HFF-Myc (cell line): Measurements from ENCODE around the gene SPDYE4.

Source experiments
- DNase-seq: peaks from one replicate; pipeline ENCODE4 v3.0.0-alpha.2; 2011; ENCODE audit warnings: low read depth; ENCODE audit errors: extremely low read depth
- H3K4me3 ChIP-seq: replicated peaks from 2 replicates; pipeline ENCODE4 v1.5.1; 2011; ENCODE audit warnings: low read depth, mild to moderate bottlenecking, control low read depth, low read length
- TF ChIP-seq, protein P1 (sequence below): IDR thresholded peaks from 2 replicates; pipeline ENCODE4 v1.5.1; 2012; ENCODE audit warnings: mild to moderate bottlenecking, low read depth, low read length, control low read depth; ENCODE audit errors: missing control alignments

Gene SPDYE4

GRCh38 chr17:8735336-8735939 lies 22.9 kb downstream of the SPDYE4 start:
- TF ChIP-seq, protein P1, sequence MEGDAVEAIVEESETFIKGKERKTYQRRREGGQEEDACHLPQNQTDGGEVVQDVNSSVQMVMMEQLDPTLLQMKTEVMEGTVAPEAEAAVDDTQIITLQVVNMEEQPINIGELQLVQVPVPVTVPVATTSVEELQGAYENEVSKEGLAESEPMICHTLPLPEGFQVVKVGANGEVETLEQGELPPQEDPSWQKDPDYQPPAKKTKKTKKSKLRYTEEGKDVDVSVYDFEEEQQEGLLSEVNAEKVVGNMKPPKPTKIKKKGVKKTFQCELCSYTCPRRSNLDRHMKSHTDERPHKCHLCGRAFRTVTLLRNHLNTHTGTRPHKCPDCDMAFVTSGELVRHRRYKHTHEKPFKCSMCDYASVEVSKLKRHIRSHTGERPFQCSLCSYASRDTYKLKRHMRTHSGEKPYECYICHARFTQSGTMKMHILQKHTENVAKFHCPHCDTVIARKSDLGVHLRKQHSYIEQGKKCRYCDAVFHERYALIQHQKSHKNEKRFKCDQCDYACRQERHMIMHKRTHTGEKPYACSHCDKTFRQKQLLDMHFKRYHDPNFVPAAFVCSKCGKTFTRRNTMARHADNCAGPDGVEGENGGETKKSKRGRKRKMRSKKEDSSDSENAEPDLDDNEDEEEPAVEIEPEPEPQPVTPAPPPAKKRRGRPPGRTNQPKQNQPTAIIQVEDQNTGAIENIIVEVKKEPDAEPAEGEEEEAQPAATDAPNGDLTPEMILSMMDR: no peak
- H3K4me3 ChIP-seq: no peak overlapping the region
- no peak for DNase-seq

GRCh38 chr17:8734876-8735275 lies 23.5 kb downstream of the SPDYE4 start:
- TF ChIP-seq, protein P1: no peak
- H3K4me3 ChIP-seq: no peak overlapping the region
- DNase-seq: no peak

DNA sequence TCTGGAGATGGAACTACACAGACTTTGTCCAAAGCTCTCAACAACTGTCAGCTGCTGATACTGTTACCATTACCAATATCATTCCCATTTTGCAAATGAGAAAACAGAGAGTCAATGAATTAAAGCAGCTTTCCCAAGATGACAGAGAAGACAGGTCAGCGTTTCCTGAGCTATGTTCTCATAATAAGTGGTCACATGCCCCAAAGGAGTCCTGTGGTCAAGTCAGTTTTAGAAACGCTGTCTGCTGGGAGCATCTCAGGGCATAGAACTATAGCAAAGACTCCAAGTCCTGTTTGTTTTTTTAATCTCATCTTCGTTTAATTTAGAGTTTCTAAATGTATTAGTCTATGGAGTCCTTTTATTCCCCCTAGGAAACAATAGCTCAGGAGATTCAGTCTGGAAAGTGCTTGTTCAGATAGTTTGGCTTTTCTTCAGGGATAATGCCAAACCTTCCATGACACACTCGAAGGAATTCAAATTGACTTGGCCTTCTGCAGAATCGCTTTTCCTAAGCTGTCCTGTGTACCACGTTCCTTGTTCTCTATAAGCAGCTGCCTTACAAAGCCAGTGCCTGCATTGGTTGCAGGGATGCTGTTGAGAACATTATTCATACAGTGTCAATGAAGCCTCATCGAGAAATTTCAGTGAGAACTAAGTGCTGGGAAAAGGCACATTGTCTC lies 25.8 kb downstream of the SPDYE4 start:
- H3K4me3 ChIP-seq: no peak overlapping the region
- TF ChIP-seq, protein P1: no peak
- no peak for DNase-seq

- no peak overlapping the region for H3K4me3 ChIP-seq
- no peak for DNase-seq
- TF ChIP-seq, protein P1: no peak
These were observed 28.5 kb downstream of the SPDYE4 start for GRCh38 chr17:8729860-8730259.

DNA sequence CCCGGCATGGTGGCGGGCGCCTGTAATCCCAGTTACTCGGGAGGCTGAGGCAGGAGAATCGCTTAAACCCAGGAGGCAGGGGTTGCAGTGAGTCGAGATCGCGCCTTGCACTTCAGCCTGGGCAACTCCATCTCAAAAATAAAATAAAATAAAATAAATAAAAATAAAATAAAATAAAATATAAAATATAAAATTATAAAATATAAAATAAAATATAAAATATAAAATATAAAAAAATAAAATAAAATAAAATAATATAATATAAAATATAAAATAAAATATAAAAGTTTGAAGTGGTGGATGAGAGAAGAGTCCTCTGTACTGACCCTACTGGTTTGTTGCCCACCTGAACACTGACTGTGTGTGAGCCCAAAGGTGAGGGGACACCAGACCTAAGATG lies 28.9 kb downstream of the SPDYE4 start:
- DNase-seq: no peak
- TF ChIP-seq, protein P1: no peak
- H3K4me3 ChIP-seq: no peak overlapping the region

DNA sequence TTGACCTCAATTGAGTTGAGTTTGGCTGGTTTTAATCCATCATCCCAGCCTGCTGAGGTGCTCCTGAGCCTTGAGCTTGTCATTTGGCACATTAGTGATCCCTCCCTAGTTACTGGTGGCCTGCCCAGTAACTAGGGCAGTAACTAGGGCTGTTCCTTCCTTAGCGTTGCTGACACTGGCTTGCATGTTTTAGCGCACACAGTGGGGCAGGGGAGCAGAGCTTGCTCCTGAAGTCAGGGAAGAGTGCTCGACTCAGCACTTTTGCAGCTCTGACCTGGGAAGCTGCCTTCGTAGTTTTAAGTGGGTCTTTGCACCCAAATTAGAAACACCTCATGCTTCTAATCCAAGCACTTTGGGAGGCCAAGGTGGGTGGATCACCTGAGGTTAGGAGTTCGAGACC lies 29.4 kb downstream of the SPDYE4 start:
- TF ChIP-seq, protein P1: no peak
- no peak overlapping the region for H3K4me3 ChIP-seq
- no peak for DNase-seq
